ENCODE results near the gene MAP2K4.

MAP2K4 gene

GRCh38 chr17:12178644-12179330, 158.1 kb downstream of the MAP2K4 start:
- no peak for DNase-seq

GRCh38 chr17:12180644-12181261, 160.1 kb downstream of the MAP2K4 start:
- peak; percentile 27 to 51 (median 38) for DNase-seq

- DNase-seq = no peak
These were observed 167.0 kb downstream of the MAP2K4 start for GRCh38 chr17:12187658-12188057.

DNA sequence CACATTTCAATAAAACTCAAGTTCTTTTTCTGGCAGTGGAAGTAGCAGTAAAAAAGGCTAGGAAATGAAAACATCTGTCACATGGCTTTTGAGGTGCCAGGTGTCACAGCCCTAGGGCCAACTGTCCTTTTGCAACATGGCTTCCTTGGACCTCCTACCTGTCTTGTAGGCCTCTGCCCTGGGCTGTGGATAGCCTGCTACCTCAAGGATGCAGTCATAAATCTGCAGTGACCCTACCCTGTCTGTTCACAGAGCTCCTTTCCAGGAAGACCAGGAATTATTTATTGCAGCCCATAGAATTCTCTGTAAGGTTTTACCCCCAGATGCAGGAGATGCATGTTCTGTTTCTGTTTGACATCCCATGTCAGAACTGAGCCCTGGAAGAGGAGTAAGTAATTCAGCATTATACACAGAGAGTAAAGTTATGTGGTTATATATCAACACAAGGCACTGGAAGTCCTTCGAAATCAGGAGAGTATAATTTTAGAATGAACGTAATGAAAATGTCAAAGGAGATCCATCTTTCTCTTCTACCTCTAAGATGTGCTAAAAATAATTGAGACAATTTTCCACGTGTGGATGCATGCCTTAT, 172.6 kb downstream of the MAP2K4 start:
- DNase-seq = no peak

All from suppressor macrophage (primary cell).